ENCODE results near the gene PMAIP1. TPM values are rescaled to one million over a fixed set of nuclear protein-coding genes. Genes with fewer than 3 reads are reported as not detected.
"Not testable (repeated sequence)": the region's sequence is repeated elsewhere in the genome, so short reads cannot be mapped to it uniquely, and the experiment has no call there.

The PMAIP1 gene
- total and polyA plus RNA-seq, 10 donors, result 2.7 to 10.1 (median 6.3) TPM

GRCh38 chr18:59884351-59884750, 15.4 kb upstream of the PMAIP1 start:
- peaks cover 0 to 51% (median 29%) of the 10 kb centered on the region in 6 donors for H3K4me1 ChIP-seq
- H3K9me3 ChIP-seq, result no peaks in the 10 kb centered on the region
- no peak for DNase-seq
- 67 to 76% (median 70%) methylated on average over 2 of the region's 2 CpGs for WGBS, 5 donors
- H3K27ac ChIP-seq, result no peak overlapping the region
- TF ChIP-seq POLR2A (IDR thresholded peaks at IDR 0.05) (no peak), POLR2AphosphoS5 (IDR thresholded peaks at IDR 0.05) (no peak), CTCF (IDR thresholded peaks at IDR 0.05 in 8 of 11, conservative IDR thresholded peaks at IDR 0.05 in 3 of 11) (no peak)
- intact Hi-C loops (cut with DNase I; ENCODE audit: low total_unique reads), result no loop called here
- H3K4me3 ChIP-seq, result no peak overlapping the region
- no peaks in the 10 kb centered on the region for H3K27me3 ChIP-seq (replicated peaks in 1 of 7)
- H3K36me3 ChIP-seq, result no peaks in the 10 kb centered on the region

- no peaks in the 10 kb centered on the region for H3K36me3 ChIP-seq
- TF ChIP-seq POLR2A (IDR thresholded peaks at IDR 0.05) (no peak), POLR2AphosphoS5 (IDR thresholded peaks at IDR 0.05) (no peak), CTCF (IDR thresholded peaks at IDR 0.05 in 8 of 11, conservative IDR thresholded peaks at IDR 0.05 in 3 of 11) (no peak)
- no peaks in the 10 kb centered on the region for H3K9me3 ChIP-seq
- peak overlapping the region in 4 of 8 donors; percentile 50 to 77 (median 58) for H3K27ac ChIP-seq
- no peaks in the 10 kb centered on the region for H3K27me3 ChIP-seq (replicated peaks in 1 of 7)
- peaks cover 0 to 51% (median 29%) of the 10 kb centered on the region in 6 donors for H3K4me1 ChIP-seq
- DNase-seq, result no peak
- H3K4me3 ChIP-seq, result peak overlapping the region in 1 of 8 donors; percentile 31
- intact Hi-C loops (cut with DNase I; ENCODE audit: low total_unique reads), result no loop called here
- WGBS, 5 donors, result 24 to 39% (median 32%) methylated on average over 6 of the region's 6 CpGs
These were observed 14.1 kb upstream of the PMAIP1 start for GRCh38 chr18:59885579-59886163.

- H3K27me3 ChIP-seq (replicated peaks in 1 of 7); H3K4me3 ChIP-seq; H3K36me3 ChIP-seq; H3K9me3 ChIP-seq; intact Hi-C loops (cut with DNase I; ENCODE audit: low total_unique reads); DNase-seq: not testable (repeated sequence)
- H3K4me1 ChIP-seq, result peaks cover 0 to 48% (median 29%) of the 10 kb centered on the region in 6 donors
- peak overlapping the region in 2 of 8 donors; percentile 55 to 61 for H3K27ac ChIP-seq
- 52 to 74% (median 66%) methylated on average over 3 of the region's 3 CpGs for WGBS, 5 donors
These were observed 13.4 kb upstream of the PMAIP1 start for GRCh38 chr18:59886399-59886798.

GRCh38 chr18:59892123-59892522, 7.7 kb upstream of the PMAIP1 start:
- TF ChIP-seq POLR2AphosphoS5 (IDR thresholded peaks at IDR 0.05) (no peak), CTCF (IDR thresholded peaks at IDR 0.05 in 8 of 11, conservative IDR thresholded peaks at IDR 0.05 in 3 of 11) (no peak), POLR2A (IDR thresholded peaks at IDR 0.05) (no peak)
- intact Hi-C loops (cut with DNase I; ENCODE audit: low total_unique reads), result no loop called here
- H3K27ac ChIP-seq, result no peak overlapping the region
- 85 to 94% (median 91%) methylated on average over 3 of the region's 3 CpGs for WGBS, 5 donors
- no peak overlapping the region for H3K4me3 ChIP-seq
- DNase-seq, result no peak
- H3K4me1 ChIP-seq, result no peaks in the 10 kb centered on the region
- H3K36me3 ChIP-seq, result no peaks in the 10 kb centered on the region
- no peaks in the 10 kb centered on the region for H3K27me3 ChIP-seq (replicated peaks in 1 of 7)
- no peaks in the 10 kb centered on the region for H3K9me3 ChIP-seq

All from spleen (tissue), 11 donors.